Keratinocyte (primary cell): ENCODE results near the gene CHST1. TPM values are rescaled to one million over a fixed set of nuclear protein-coding genes. Genes with fewer than 3 reads are reported as not detected.

Experiments used
- DNase-seq: peaks from one replicate; pipeline ENCODE4 v3.0.0-alpha.2; 2011; ENCODE audit warnings: low read depth, missing footprints, low spot score
- FAIRE-seq: peaks from 2 replicates; lab custom pipeline; 2011; peaks lifted over from hg19 to GRCh38; lab: Jason Lieb, UNC
- H2AFZ ChIP-seq: 2 replicates; pipeline ENCODE4 v1.6.0; 2012; ENCODE audit warnings: low read length, control low read depth, inconsistent platforms; ENCODE audit not compliant: control insufficient read depth
- H3K27ac ChIP-seq: 2 replicates; pipeline ENCODE4 v1.5.1; 2011; ENCODE audit warnings: low read length; ENCODE audit not compliant: control insufficient read depth, insufficient read depth
- H3K27me3 ChIP-seq: 3 replicates; pipeline ENCODE4 v1.6.0; 2011; ENCODE audit warnings: low read length; ENCODE audit not compliant: control insufficient read depth, insufficient read depth; ENCODE audit errors: extremely low read depth
- H3K36me3 ChIP-seq, 2 experiments: 2 replicates in 1 of 2; 3 replicates in 1 of 2; pipeline ENCODE4 v1.5.1; 2011; ENCODE audit warnings: low read length in 2 of 2, mild to moderate bottlenecking in 1 of 2; ENCODE audit not compliant: control insufficient read depth in 2 of 2, insufficient read depth in 2 of 2; ENCODE audit errors: extremely low read depth in 1 of 2
- H3K4me1 ChIP-seq: 3 replicates; pipeline ENCODE4 v1.5.1; 2011; ENCODE audit warnings: low read length; ENCODE audit not compliant: control insufficient read depth, insufficient read depth; ENCODE audit errors: extremely low read depth
- H3K4me2 ChIP-seq: 3 replicates; pipeline ENCODE4 v1.6.0; 2011; ENCODE audit warnings: low read depth, low read length; ENCODE audit not compliant: control insufficient read depth, insufficient read depth; ENCODE audit errors: extremely low read depth
- H3K4me3 ChIP-seq, 3 experiments: fragments of 200-600 bp in 1 of 3; sonication (generic) in 1 of 3; 2 replicates in 2 of 3; 3 replicates in 1 of 3; pipeline ENCODE4 v1.5.1; 2011 to 2016; ENCODE audit warnings: low read length in 3 of 3, mild to moderate bottlenecking in 3 of 3, control low read depth in 2 of 3, inconsistent platforms in 1 of 3, low read depth in 1 of 3, mixed read lengths in 1 of 3, mixed run types in 1 of 3, moderate library complexity in 1 of 3; ENCODE audit not compliant: control insufficient read depth in 2 of 3, insufficient read depth in 2 of 3; ENCODE audit errors: extremely low read depth in 1 of 3
- H3K79me2 ChIP-seq: 2 replicates; pipeline ENCODE4 v1.6.0; 2012; ENCODE audit warnings: low read length; ENCODE audit not compliant: control insufficient read depth, insufficient read depth
- H3K9ac ChIP-seq: 3 replicates; pipeline ENCODE4 v1.6.0; 2011; ENCODE audit warnings: low read length; ENCODE audit not compliant: control insufficient read depth, insufficient read depth; ENCODE audit errors: extremely low read depth
- H3K9me1 ChIP-seq: 3 replicates; pipeline ENCODE4 v1.6.0; 2011; ENCODE audit warnings: low read length; ENCODE audit not compliant: control insufficient read depth, insufficient read depth; ENCODE audit errors: extremely low read depth
- H3K9me3 ChIP-seq: 2 replicates; pipeline ENCODE4 v1.5.1; 2012; ENCODE audit warnings: low read depth, low read length; ENCODE audit not compliant: control insufficient read depth
- H4K20me1 ChIP-seq: 3 replicates; pipeline ENCODE4 v1.6.0; 2011; ENCODE audit warnings: low read length; ENCODE audit not compliant: control insufficient read depth, insufficient read depth; ENCODE audit errors: extremely low read depth
- CTCF ChIP-seq, 3 experiments: IDR thresholded peaks in 1 of 3; conservative IDR thresholded peaks in 1 of 3; optimal IDR thresholded peaks in 1 of 3; 2 replicates in 2 of 3; 3 replicates in 1 of 3; pipeline versions ENCODE3 to v1.5.1; 2011; ENCODE audit warnings: low read length in 3 of 3, mild to moderate bottlenecking in 3 of 3, moderate library complexity in 2 of 3, control low read depth in 1 of 3, inconsistent platforms in 1 of 3; ENCODE audit not compliant: insufficient read depth in 2 of 3; ENCODE audit errors: extremely low read depth in 1 of 3
- EZH2 ChIP-seq: IDR thresholded peaks from one replicate; pipeline ENCODE4 v1.6.1; 2012; ENCODE audit warnings: inconsistent platforms, mild to moderate bottlenecking, low read length, moderate library complexity
- dilution Hi-C: fragments of 300-500 bp; cut with MboI; formaldehyde crosslinking; loops from one replicate; pipeline ENCODE4 v1.7.0; 2020; ENCODE audit warnings: low sequenced_read_pairs; ENCODE audit not compliant: extremely low pct_ligation_motif_present
- polyA plus RNA-seq, 5 experiments: library from polyadenylated mRNA; depleted of rRNA in 3 of 5; stranded (reverse) in 3 of 5; stranded (forward) in 1 of 5; unstranded in 1 of 5; fragments of >200 nt; gene quantifications; 1 replicate in 1 of 5; 2 replicates in 3 of 5; 3 replicates in 1 of 5; pipeline versions ENCODE4 v1.2.1 to v1.2.3, GENCODE V29; 2011 to 2012; ENCODE audit warnings: missing spikeins in 2 of 5, low read depth in 1 of 5, low replicate concordance in 1 of 5

The CHST1 gene
- polyA plus RNA-seq, 1 donor (not counting 4 experiments of a cell fraction or from before 2014, with no cell fraction given): not detected

DNA sequence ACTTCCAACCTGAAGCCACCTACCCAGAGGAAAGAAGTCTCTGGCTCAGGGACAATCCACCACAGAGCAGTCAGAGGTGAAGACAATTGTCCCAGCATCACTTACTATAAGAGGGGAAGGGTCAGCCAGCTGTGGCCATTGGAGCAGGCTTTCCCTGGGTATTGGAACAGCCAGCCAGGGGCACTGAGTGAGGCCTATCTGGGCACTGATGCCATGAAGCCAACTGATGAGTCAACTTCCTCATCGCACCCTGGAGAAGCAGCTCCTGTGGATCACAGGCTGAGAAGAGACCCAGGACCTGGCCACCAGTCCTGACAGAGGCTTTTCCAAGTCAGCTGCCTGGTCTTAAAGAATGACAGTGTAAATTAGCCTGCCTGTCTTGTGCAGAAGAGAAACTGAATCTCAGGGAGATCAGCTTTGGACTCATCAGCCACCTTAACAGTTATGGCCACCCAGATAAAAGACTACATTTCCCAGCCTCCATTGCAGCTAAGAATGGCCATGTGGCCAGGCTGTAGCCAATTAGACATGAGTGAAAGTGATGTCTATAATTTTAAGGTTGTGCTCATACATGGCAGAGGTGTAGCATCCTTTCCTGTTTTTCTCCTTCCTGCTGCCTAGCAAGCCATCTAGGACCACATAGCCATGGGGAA is 19.0 kb downstream of the CHST1 start:
- no peak overlapping the region for H3K9ac ChIP-seq
- H3K79me2 ChIP-seq: no peaks in the 10 kb centered on the region
- H3K4me2 ChIP-seq: no peak overlapping the region
- no peaks in the 10 kb centered on the region for H3K9me1 ChIP-seq
- no peaks in the 10 kb centered on the region for H3K9me3 ChIP-seq
- H3K4me1 ChIP-seq: peaks cover 13% of the 10 kb centered on the region
- no peaks in the 10 kb centered on the region for H4K20me1 ChIP-seq
- dilution Hi-C loops: no loop called here
- no peak overlapping the region for H3K27ac ChIP-seq
- no peak overlapping the region for H3K4me3 ChIP-seq
- peak; percentile 74 for FAIRE-seq
- H2AFZ ChIP-seq: peak overlapping the region; percentile 74
- TF ChIP-seq EZH2 (no peak), CTCF (optimal IDR thresholded peaks at IDR 0.05 in 1 of 3, IDR thresholded peaks at IDR 0.05 in 1 of 3, conservative IDR thresholded peaks at IDR 0.05 in 1 of 3; ENCODE audit: extremely low read depth in 1 of 3, insufficient read depth in 2 of 3, low read length in 3 of 3) (no peak)
- DNase-seq: no peak
- peaks cover 7% of the 10 kb centered on the region for H3K27me3 ChIP-seq
- no peaks in the 10 kb centered on the region for H3K36me3 ChIP-seq

DNA sequence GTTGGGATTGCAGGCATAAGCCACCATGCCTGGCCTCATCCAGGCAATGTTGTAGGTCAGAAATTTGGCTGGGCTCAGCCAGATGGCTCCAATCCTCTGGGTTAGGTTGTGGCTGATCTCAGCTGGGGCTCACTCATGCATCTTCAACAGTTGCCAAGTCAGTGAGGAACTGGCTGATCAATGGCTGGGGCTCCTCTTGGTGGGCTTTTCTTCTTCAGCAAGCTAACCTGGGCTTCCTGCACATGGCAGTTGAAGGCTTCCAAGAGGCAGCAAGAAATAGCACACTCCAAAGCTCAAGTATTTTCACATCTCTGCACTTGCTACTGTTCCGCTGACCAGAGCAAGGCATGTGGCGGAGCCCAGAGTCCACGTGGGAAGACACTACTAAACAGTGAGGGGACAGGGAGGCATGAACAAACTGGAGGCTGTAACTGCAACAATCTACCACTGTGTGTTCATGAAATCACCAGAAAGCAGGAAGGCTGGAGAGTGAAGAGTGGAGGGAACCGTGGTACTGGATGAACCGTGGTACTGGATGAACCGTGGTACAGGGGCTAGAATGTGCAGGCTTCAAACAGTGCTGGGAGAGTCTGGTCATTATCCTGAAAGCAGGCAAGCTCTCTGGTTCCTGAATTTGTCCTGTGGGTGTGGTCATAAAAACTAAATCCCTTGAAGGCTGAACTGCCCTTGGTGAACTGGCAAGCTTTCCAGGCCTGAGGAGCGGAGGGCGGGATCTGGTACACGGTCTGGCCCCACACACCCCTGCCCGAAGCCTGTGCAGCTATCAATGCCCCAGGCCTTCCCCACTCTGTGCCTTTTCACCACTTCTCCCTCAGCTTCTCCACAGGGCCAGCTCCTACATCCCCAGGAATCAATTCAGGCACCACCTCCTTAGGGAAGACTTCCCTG is 20.2 kb downstream of the CHST1 start:
- no peaks in the 10 kb centered on the region for H3K9me1 ChIP-seq
- H2AFZ ChIP-seq: no peak overlapping the region
- no peak overlapping the region for H3K9ac ChIP-seq
- H3K27me3 ChIP-seq: peaks cover 7% of the 10 kb centered on the region
- no peaks in the 10 kb centered on the region for H3K36me3 ChIP-seq
- H4K20me1 ChIP-seq: no peaks in the 10 kb centered on the region
- H3K27ac ChIP-seq: no peak overlapping the region
- no peak overlapping the region for H3K4me3 ChIP-seq
- no peak for FAIRE-seq
- H3K4me2 ChIP-seq: no peak overlapping the region
- dilution Hi-C loops: no loop called here
- TF ChIP-seq EZH2 (no peak), CTCF (optimal IDR thresholded peaks at IDR 0.05 in 1 of 3, IDR thresholded peaks at IDR 0.05 in 1 of 3, conservative IDR thresholded peaks at IDR 0.05 in 1 of 3; ENCODE audit: extremely low read depth in 1 of 3, insufficient read depth in 2 of 3, low read length in 3 of 3) (no peak)
- no peaks in the 10 kb centered on the region for H3K9me3 ChIP-seq
- H3K79me2 ChIP-seq: no peaks in the 10 kb centered on the region
- H3K4me1 ChIP-seq: peaks cover 13% of the 10 kb centered on the region
- no peak for DNase-seq
